HG03039 (cell line): ENCODE measurements around the gene ACTA1.
"Not testable (repeated sequence)": the region's sequence is repeated elsewhere in the genome, so short reads cannot be mapped to it uniquely, and the experiment has no call there.

Experiments
- ATAC-seq: cut with Tn5 transposase; IDR thresholded peaks from one replicate; pipeline ENCODE4 v1.9.1; 2021; ENCODE audit warnings: mild to moderate bottlenecking, moderate library complexity; ENCODE audit not compliant: unreplicated experiment

The ACTA1 gene

DNA sequence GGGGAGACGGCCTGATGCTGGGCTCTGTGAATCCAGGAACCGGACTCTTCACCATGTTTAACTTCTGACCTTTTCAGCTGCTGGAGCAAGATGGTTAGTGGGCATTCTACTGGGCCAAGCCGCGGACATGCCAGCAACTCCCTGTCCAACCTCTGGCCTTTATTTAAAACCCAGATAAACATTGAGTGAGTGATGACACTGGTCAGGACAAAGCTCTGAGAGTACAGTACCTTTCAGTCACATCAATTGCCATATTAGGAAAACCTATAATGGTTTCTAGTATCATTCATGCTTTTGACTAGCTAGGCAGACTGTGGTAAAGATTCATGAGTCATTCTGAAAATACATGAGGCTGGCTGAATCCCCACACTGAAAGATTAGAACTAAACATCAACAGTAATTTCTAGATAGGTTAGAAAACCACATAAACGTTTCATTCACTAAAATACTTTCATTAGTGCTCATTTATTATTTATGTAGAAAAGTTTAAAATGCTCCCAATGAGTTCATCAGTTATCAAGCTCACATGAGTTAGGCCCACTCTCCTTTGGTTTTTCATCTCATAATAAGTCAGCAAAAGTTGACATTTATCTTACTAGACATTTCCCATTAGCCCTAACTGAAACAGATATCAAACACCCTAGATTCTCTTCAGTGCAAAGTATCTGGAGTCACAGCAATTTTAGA, 7.1 kb upstream of the ACTA1 start:
- ATAC-seq: peak; percentile 95

DNA sequence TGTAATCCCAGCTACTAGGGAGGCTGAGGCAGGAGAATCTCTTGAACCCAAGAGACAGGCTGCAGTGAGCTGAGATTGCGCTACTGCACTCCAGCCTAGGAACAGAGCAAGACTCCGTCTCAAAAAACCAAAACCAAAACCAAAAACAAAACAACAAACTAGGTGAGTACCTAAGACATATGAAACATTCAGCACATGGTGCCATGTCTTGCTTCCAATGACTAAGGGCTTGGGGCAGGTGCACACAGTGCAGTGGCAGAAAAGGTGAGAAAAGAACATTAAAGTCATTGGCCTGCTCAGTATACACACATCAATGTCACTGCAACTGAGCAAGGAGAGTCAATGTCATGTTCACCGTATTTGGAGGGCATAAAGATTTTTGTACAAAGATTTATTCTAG, 4.1 kb upstream of the ACTA1 start:
- no peak for ATAC-seq

DNA sequence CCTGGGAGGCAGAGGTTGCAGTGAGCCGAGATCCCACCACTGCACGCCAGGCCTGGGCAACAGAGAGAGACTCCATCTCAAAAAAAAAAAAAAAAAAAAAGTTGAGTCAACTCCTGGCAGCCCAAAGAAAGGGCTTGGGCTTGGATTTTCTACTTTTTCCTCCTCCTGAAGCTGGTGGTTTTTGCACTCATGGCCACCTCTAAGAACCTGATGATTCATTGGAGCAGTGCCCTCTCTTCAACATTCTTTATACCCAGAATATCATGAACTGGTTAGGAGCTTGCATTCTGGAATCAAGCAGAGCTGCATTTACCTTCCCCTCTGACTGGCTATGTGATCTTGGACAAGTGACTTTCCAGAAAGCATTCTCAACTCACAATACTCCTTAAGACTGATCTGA, 3.5 kb upstream of the ACTA1 start:
- no peak for ATAC-seq

DNA sequence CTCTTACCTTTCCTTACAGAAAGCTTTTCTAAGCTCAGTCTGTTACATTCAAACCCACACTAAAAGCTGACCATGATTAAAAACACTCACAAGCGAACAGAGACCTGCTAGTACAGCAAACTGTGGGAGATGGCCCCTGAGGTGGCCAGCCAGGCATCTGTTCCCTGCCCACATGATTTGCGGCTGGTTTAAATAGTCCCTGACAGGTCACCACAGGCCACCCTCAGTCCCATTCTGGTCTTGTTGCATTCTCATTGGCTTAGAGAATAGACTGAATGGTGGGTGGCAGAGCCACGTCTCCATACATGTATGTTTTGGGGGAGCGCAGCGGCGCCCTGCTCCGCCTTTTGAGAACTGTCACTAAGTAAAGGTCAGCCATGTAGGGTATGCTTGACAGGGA, 2.3 kb upstream of the ACTA1 start:
- no peak for ATAC-seq

DNA sequence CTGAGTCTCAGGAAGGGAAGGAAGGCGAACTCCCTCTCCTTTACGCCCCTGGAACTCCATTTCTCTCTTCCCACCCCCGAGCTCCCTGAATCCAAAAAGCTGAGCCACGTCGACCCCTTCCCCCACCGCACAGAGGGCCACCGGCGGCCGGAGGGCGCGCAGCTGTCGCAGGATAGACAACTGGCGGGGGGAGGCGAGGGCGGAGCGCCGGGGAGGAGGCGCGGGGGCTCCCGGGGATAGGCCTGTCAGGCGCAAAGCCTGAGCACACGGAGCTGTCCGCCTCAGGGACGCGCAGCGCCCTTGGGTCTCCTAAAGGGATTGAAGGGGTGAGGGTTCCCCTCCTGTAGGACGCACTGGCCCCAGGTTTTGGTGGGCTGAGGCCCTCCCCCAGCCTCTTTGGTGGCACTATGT, 752 bp upstream of the ACTA1 start:
- ATAC-seq: no peak

DNA sequence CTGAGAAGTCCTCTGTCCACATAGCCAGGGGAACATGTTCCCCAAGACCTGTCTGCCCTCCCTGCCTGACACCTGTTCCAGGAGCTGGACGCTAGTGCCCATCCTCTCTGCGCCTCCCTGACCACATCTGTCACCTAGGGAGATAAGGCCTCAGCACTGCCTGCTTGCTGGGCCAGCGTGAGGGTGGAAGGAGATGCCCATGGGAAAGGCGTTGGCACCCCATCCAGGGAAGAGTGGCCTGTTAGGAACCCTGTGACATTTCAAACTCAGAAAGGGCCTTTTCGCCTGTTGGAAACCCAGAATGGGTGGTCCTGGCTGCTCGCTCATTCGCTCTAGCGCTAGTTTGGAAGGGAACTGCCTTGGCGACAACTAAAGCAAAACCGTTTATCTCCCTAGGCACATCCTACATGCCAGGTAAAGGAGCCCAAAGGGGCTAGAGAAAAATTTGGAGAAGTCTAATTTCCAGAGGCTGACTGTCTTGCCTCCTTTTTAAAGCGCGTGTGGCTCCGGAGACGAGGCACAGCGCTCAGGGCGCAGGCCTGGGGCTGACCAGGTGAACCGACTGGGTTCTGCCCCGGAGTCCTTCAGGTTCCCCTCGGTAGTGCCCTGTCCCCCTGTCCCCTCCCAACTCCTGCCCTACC, 410 bp downstream of the ACTA1 start:
- ATAC-seq: no peak

DNA sequence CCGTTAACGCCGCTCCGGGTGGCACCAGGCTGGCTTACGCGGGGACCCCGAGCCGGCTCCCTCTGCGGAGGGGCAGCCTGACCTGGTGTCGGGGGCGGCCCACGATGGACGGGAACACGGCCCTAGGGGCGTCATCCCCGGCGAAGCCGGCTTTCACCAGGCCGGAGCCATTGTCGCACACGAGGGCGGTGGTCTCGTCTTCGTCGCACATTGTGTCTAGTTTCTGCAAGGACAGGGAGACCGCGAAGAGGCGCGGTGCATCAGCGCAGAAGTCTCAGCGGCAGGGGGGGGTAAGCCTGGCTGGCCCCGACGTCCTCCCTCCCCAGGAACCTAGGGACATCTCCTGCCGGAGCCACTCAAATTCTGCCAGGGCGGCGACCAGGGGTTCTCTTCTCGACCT, 989 bp downstream of the ACTA1 start:
- ATAC-seq: no peak

DNA sequence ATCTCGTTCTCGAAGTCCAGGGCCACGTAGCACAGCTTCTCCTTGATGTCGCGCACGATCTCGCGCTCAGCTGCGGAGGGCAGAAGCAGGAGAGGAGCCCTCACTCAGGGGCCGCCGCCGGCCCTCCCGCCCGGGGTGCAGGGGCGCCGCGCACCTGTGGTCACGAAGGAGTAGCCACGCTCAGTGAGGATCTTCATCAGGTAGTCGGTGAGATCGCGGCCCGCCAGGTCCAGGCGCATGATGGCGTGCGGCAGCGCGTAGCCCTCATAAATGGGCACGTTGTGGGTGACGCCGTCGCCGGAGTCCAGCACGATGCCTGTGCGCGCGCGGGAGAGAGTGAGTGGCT, 1.8 kb downstream of the ACTA1 start:
- no peak for ATAC-seq

DNA sequence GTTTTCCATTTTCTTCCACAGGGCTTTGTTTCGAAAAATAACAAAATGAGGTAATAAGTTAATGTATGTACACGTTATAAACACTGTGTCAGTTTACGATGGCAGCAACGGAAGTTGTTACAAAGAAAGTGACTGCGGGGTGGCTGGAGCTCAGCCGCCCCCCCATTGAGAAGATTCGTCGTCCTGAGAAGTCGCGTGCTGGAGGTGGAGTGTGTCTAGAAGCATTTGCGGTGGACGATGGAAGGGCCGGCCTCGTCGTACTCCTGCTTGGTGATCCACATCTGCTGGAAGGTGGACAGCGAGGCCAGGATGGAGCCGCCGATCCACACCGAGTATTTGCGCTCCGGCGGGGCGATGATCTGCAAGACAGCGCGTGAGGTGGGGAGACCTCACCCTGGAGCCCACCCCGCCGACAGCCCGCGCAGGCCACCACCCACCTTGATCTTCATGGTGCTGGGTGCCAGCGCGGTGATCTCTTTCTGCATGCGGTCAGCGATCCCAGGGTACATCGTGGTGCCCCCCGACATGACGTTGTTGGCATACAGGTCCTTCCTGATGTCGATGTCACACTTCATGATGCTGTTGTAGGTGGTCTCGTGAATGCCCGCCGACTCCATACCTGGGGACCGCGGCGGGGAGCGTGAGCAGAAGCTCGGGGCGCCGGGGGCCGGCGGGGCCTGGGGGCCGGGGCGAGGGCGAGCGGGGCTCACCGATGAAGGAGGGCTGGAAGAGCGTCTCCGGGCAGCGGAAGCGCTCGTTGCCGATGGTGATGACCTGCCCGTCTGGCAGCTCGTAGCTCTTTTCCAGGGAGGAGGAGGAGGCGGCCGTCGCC, 2.4 kb downstream of the ACTA1 start:
- ATAC-seq: no peak

DNA sequence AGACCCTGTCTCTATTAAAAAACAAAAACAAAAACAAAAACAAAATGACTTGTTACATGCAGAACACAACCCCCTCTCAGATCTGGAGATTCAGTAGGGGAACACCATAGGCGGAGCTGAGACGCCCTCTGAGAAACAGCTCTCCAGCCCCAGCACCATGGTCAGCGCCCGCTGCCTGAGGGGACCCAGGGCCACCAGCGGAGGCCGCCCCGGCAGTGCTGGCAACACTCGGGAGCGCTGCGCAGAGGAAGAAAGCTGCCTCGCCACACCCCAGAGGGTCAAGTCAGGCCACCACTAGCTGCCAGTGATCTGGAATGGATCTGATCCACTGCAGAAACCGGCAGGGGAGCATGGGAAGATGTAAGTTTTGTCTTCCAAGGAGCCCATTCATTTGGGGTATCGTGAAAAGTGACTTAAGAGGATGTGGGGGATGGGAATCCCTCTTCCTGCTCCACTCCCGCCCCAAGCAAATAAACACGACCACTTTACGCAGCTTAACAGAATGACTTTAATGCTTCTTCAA, 3.1 kb downstream of the ACTA1 start:
- ATAC-seq: no peak

DNA sequence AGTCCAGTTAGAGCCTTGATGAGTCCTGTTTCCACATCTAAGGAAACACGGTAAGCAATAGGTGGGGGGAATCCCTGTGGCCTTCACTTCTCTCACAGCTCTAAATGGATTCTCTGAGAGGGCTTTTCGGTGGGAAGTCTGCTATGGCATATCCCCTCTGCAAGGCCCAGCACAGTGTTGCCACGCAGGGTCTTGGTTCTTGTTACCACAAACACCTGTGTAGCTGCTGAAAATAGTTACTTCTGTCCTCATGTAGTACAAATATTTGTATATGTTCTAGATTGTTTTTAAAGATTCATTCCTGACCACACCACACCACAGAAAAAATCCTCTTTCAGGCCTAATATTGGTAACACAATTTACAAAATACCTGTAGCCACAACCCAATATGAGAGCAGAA, 5.6 kb downstream of the ACTA1 start:
- ATAC-seq: no peak

DNA sequence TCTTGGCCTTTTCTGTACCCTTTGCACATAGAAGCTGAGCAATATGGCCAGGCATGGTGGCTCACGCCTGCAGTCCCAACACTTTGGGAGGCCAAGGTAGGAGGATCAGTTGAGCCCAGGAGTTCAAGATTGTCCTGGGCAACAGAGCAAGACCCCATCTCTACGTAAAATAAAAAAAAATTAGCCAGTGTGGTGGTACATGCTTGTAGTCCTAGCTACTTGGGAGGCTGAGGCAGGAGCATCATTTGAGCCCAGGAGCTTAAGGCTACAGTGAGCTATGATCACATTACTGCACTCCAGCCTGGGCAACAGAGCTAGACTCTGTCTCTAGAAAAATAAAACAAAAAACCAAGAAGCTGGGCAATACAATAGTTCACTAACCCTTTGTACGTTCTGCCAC, 6.3 kb downstream of the ACTA1 start:
- ATAC-seq: no peak

DNA sequence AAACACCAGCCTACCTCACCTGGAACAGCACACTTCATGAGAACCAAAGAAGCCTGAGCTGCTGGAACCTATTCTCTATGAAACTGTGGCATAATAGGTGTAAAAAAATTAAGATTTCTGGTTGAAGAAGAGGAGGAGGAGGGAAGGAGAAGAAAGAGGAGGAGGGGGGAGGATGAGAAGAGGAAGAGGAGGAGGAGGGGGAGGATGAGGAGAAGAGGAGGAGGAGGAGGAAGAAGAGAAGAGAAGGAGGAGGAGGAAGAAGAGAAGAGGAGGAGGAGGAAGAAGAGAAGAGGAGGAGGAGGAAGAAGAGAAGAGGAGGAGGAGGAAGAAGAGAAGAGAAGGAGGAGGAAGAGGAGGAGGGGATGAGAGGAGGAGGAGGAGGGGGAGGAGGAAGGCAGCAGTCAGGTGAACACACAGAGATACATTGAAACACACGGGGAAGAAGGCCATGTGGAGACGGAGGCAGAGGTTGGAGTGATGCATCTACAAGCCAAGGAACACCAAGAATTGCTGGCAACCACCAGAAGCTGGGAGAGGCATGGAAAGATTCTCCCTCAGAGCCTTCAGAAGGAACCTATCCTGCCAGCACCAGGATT, 8.2 kb downstream of the ACTA1 start:
- ATAC-seq: no peak

DNA sequence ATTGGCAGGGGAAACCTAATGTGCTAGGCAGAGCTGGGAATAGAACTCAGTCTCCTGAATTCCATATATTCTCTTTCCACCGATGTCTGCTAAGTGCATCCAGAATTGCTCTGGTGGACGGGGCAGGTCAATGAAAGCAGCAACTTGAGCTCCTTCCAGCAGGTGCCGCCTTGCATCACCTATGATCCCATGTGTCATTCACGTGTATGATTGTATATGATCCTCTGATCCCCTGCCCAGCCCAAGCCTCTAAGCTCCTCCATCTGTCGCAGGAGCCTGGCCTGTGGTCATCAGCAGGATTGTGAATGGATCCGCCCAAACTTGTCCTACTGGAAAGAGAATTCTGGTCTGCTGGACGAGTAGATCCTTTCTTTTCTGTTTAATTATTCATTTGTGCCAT, 13.1 kb downstream of the ACTA1 start:
- ATAC-seq: no peak

DNA sequence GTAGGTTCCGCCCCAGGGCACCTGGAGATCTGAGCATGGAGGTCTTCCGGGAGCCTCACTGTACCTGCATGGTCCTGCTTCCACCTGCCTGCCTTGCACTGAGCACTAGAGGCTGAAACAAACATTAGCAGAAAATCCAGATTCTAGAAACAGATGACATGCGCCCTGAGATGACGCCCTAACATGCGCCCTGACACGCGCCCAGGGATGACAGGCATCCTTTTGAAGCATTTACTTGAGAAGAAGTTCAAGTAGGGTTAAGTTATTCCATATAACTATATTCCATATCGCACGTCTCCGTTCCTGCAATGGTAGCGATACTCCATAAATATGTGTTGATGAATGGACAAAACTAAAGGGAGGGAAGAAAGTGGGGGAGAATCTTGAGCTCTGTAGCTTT, 13.7 kb downstream of the ACTA1 start:
- ATAC-seq: no peak

DNA sequence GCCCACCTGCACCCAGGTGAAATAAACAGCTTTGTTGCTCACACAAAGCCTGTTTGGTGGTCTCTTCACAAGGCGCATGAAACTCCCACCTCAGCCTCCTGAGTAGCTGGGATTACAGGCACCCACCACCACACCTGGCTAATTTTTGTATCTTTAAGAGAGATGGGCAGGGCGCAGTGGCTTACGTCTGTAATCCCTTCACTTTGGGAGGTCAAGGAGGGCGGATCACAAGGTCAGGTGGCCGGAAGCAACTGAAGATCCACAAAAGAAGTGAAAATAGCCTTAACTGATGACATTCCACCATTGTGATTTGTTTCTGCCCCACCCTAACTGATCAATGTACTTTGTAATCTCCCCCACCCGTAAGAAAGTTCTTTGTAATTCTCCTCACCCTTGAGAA, 15.3 kb downstream of the ACTA1 start:
- not testable (repeated sequence) for ATAC-seq

DNA sequence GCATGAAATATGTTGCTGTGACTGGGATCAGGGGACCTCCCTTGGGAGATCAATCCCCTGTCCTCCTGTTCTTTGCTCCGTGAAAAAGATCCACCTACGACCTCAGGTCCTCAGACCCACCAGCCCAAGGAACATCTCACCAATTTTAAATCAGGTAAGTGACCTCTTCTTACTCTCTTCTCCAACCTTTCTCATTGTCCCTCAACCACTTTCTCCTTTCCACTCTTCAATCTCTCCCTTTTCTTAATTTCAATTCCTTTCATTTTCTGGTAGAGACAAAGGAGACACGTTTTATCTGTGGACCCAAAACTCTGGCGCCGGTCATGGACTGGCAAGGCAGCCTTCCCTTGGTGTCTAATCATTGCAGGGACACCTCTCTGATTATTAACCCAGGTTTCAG, 21.1 kb downstream of the ACTA1 start:
- ATAC-seq: not testable (repeated sequence)

DNA sequence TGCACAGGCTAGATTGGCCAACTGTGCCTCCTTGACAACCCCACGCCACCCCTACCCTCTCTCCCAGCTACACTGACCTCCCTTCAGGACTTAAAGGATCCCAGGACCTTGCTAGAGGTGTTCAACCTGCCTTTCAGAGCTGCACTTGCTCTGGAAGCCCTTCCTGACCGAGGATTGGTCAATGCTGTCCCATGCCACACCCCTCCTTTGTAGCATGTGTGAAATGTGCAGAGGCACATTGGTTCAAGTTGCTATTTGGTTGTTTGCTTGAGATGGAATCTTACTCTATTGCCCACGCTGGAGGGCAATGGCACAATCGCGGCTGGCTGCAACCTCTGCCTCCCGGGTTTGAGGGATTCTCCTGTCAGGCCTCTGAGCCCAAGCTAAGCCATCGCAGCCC, 21.8 kb downstream of the ACTA1 start:
- ATAC-seq: no peak

DNA sequence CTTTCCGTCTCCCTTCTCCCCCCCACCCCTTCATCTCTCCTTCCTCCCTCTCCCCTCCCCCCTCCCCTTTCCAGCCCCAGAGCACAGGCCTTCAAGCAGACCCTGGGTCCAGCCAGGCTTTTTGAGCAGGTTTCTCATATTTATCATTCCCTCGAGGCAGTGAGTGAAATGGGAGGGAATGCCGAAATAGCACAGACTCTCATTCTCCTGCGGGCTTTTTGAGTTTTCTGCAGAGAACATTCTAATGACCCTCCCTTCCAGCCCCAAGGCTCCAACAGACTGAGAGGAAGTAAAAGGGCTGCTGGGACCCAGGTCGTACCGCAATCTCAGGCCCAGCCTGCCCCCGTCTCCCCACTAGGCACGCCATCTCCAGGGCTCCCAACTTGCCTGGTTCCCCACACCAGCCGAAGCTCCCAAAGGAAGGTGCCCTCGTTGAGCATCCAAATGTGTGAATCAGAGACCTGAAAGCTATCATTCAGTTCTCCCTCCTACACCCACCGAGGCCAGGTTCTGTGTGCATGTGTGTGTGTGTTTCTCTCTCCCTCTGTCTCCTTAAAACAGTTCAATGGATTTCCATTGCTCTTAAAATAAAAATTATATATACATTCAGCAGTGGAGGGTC, 22.3 kb downstream of the ACTA1 start:
- no peak for ATAC-seq

DNA sequence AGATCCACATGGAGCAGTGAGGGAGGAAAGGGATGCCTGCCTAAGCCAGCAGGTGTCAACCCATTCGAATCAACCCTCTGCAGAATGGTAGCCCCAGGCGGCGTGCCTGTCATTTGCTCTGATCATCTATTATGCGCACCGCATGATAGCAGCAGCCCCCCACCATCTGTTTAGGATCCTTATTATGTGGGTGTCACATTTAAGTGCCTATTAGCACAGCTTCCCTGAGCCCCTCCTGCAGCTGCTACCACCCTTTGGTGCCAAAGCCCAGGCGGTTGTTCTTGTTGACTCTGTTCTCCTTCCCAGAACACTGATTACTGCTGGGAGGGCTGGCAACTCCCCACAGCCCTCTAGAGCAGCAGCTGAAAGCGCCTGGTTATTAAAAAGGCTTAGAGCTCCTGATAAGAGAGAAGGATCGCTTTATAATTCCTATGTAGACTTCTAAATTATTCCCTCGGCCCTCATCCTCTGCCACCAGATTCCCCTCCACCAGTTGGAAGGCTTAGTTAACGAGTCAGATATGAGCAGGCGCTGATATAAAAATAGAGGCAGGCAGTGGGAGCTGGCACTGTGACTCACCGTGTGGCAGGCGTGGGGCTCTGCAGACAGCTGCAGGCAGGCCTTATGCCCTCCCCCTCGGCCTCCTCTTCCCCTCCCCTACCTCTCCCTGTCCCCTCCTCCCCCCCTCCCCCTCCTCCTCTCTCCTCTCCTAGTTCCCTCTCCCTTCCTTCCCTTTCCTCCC, 23.0 kb downstream of the ACTA1 start:
- ATAC-seq: no peak

DNA sequence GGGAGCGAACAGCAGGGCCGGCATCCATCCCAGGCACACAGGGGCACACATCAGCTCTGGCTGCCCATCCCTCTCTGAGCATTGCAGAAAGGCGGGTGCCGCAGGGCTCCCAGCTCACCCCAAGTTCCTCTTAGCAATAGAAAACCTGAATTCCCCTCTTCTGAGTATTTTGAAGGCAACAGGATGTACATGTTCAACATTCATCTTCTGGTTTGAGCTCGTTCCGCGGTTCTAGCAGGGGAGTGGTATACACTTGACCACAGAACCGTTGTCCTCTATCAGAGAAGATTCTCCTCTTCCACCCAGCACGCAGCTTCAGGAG, 23.6 kb downstream of the ACTA1 start:
- no peak for ATAC-seq
